A549 (cell line): ENCODE measurements around the gene LOXL4. TPM values are rescaled to one million over a fixed set of nuclear protein-coding genes. Genes with fewer than 3 reads are reported as not detected.

Experiments used
- ATAC-seq, 2 experiments: fragments of 200-7000 bp in 1 of 2; fragments of >200 bp in 1 of 2; cut with Nextera tagmentation in 1 of 2; cut with Tn5 transposase in 1 of 2; 3 replicates each; pipeline versions ENCODE4 v1.8.0 to v1.9.1; 2018 to 2020; ENCODE audit warnings: mild to moderate bottlenecking in 1 of 2, moderate library complexity in 1 of 2
- CTCF ChIA-PET: fragments of 300-600 bp; sonication (Branson Sonifier 250); formaldehyde crosslinking; extraction: SDS; loops from one replicate; lab custom pipeline; 2021; ENCODE audit warnings: antibody characterized with exemption, inconsistent platforms; lab: Yijun Ruan, JAX
- POLR2A ChIA-PET: fragments of 350-600 bp; formaldehyde crosslinking; extraction: SDS; loops from one replicate; lab custom pipeline; 2021; ENCODE audit warnings: antibody characterized with exemption, inconsistent platforms; lab: Yijun Ruan, JAX
- DNase-seq, 2 experiments: peaks; one replicate each; pipeline versions ENCODE4 v3.0.0 to v3.0.0-alpha.2; 2011 to 2016; ENCODE audit warnings: low read depth in 1 of 2, low spot score in 1 of 2
- FAIRE-seq: peaks from 2 replicates; lab custom pipeline; 2011; peaks lifted over from hg19 to GRCh38; lab: Jason Lieb, UNC
- H3K27ac ChIP-seq, 2 experiments: fragments of >200 bp; sonication (Bioruptor Twin); formaldehyde crosslinking; 3 replicates each; pipeline ENCODE4 v1.5.1; 2016 to 2017
- H3K4me1 ChIP-seq: fragments of >200 bp; sonication (Bioruptor Twin); formaldehyde crosslinking; 3 replicates; pipeline ENCODE4 v1.6.1; 2016
- H3K4me2 ChIP-seq: fragments of >200 bp; sonication (Bioruptor Twin); formaldehyde crosslinking; 3 replicates; pipeline ENCODE4 v1.6.1; 2016
- H3K4me3 ChIP-seq: fragments of >200 bp; sonication (Bioruptor Twin); formaldehyde crosslinking; 3 replicates; pipeline ENCODE4 v1.5.1; 2016
- H3K9me3 ChIP-seq: fragments of >200 bp; sonication (Bioruptor Twin); formaldehyde crosslinking; 3 replicates; pipeline ENCODE4 v1.6.1; 2016
- BCL3 ChIP-seq: fragments of >200 bp; sonication (Bioruptor Twin); formaldehyde crosslinking; IDR thresholded peaks from 3 replicates; pipeline ENCODE4 v1.6.1; 2016
- CBX2 ChIP-seq: fragments of 200-600 bp; sonication (generic); IDR thresholded peaks from 2 replicates; pipeline ENCODE4 v1.6.1; 2016; ENCODE audit warnings: low read depth, mild to moderate bottlenecking, borderline replicate concordance
- CBX8 ChIP-seq: fragments of 200-600 bp; sonication (generic); IDR thresholded peaks from 2 replicates; pipeline ENCODE4 v1.6.1; 2016
- CHD2 ChIP-seq: fragments of 150-350 bp; IDR thresholded peaks from 2 replicates; pipeline ENCODE4 v1.6.1; 2014; ENCODE audit warnings: low read length; ENCODE audit not compliant: partially characterized antibody
- CHD4 ChIP-seq: fragments of 200-600 bp; sonication (generic); IDR thresholded peaks from 2 replicates; pipeline ENCODE4 v1.6.1; 2016; ENCODE audit warnings: antibody characterized with exemption, mild to moderate bottlenecking, borderline replicate concordance
- E2F6 ChIP-seq: IDR thresholded peaks from 2 replicates; pipeline ENCODE4 v1.6.1; 2012; ENCODE audit warnings: low read depth, borderline replicate concordance
- EHF ChIP-seq: fragments of 250-450 bp; sonication (Bioruptor Pico); IDR thresholded peaks from 2 replicates; pipeline ENCODE4 v1.5.0; 2020; ENCODE audit warnings: mild to moderate bottlenecking
- ELK1 ChIP-seq: fragments of 150-350 bp; IDR thresholded peaks from 2 replicates; pipeline ENCODE4 v1.6.1; 2014; ENCODE audit warnings: low read depth, mild to moderate bottlenecking, low read length
- FOSL2 ChIP-seq, 2 experiments: fragments of 450-650 bp in 1 of 2; fragments of >200 bp in 1 of 2; sonication (Bioruptor Twin) in 1 of 2; formaldehyde crosslinking; IDR thresholded peaks; 2 replicates each; pipeline versions ENCODE4 v1.5.0 to v1.6.1; 2016 to 2020; ENCODE audit warnings: mild to moderate bottlenecking in 1 of 2, moderate library complexity in 1 of 2
- GATA3 ChIP-seq: IDR thresholded peaks from 2 replicates; pipeline ENCODE4 v1.6.1; 2012; ENCODE audit warnings: borderline replicate concordance
- HDAC2 ChIP-seq: fragments of 200-600 bp; sonication (generic); IDR thresholded peaks from 2 replicates; pipeline ENCODE4 v1.6.1; 2016
- HES2 ChIP-seq: fragments of >200 bp; sonication (Bioruptor Twin); formaldehyde crosslinking; IDR thresholded peaks from 2 replicates; pipeline ENCODE4 v1.6.1; 2016
- HOXB5 ChIP-seq: fragments of 250-450 bp; sonication (Bioruptor Pico); IDR thresholded peaks from 2 replicates; pipeline ENCODE4 v1.5.0; 2020; ENCODE audit warnings: mild to moderate bottlenecking, moderate library complexity
- NPAS2 ChIP-seq: fragments of 250-450 bp; sonication (Bioruptor Pico); IDR thresholded peaks from 2 replicates; pipeline ENCODE4 v1.8.0; 2022; ENCODE audit warnings: mild to moderate bottlenecking, moderate library complexity, borderline replicate concordance
- NR3C1 ChIP-seq: fragments of >200 bp; sonication (Bioruptor Twin); formaldehyde crosslinking; IDR thresholded peaks from 3 replicates; pipeline ENCODE4 v1.6.1; 2017
- RCOR1 ChIP-seq: fragments of 150-350 bp; IDR thresholded peaks from 2 replicates; pipeline ENCODE4 v1.6.1; 2014; ENCODE audit warnings: antibody characterized with exemption, low read length, low read depth
- REST ChIP-seq: fragments of 200-600 bp; sonication (generic); IDR thresholded peaks from 2 replicates; pipeline ENCODE4 v1.6.1; 2016; ENCODE audit warnings: antibody characterized with exemption, mild to moderate bottlenecking, moderate library complexity
- RFX5 ChIP-seq: fragments of 450-650 bp; IDR thresholded peaks from 2 replicates; pipeline ENCODE4 v1.7.1; 2014; ENCODE audit warnings: antibody characterized with exemption, mild to moderate bottlenecking, moderate library complexity
- TP53 ChIP-seq: fragments of 250-450 bp; sonication (Bioruptor Pico); IDR thresholded peaks from 2 replicates; pipeline ENCODE4 v1.5.0; 2021; ENCODE audit warnings: mild to moderate bottlenecking, moderate library complexity
- ZC3H11A ChIP-seq: fragments of 450-650 bp; IDR thresholded peaks from 2 replicates; pipeline ENCODE4 v1.6.1; 2014; ENCODE audit warnings: antibody characterized with exemption, mild to moderate bottlenecking
- ZNF302 ChIP-seq: fragments of 250-450 bp; sonication (Bioruptor Pico); IDR thresholded peaks from 2 replicates; pipeline ENCODE4 v1.9.0; 2021; ENCODE audit warnings: inconsistent platforms, mild to moderate bottlenecking, moderate library complexity
- ZSCAN20 ChIP-seq: fragments of 250-450 bp; sonication (Bioruptor Pico); IDR thresholded peaks from 2 replicates; pipeline ENCODE4 v1.8.0; 2022; ENCODE audit warnings: mild to moderate bottlenecking, moderate library complexity
- WGBS: methylation state at CpG from one replicate; pipeline ENCODE4 v1.1.6; 2017; ENCODE audit errors: missing lambda C conversion rate; 5-methylcytosine and 5-hydroxymethylcytosine counted together
- polyA plus RNA-seq, 4 experiments: library from polyadenylated mRNA; depleted of rRNA in 3 of 4; stranded (reverse); fragments of >200 nt; fragmentation: RNase III in 1 of 4; extraction: RNeasy Plus Mini Kit Qiagen cat#74134 plus additional on column Dnase treatment in 1 of 4; gene quantifications; 2 replicates in 3 of 4; 3 replicates in 1 of 4; pipeline ENCODE4 v1.2.3, GENCODE V29; 2011 to 2017

Gene LOXL4
- polyA plus RNA-seq, 2 of the 4 experiments (the other 2 are of a cell fraction): 1.6 to 2.1 TPM

- TF ChIP-seq BCL3 (no peak), ELK1 (no peak), E2F6 (no peak), ZNF302 (CRISPR knock-in tag) (no peak)
- TF ChIP-seq, all 56 proteins: peak for 0
Observed at GRCh38 chr10:98236862-98237261, 31.1 kb downstream of the LOXL4 start (continued).

GRCh38 chr10:98235846-98236245 lies 32.1 kb downstream of the LOXL4 start:
- FAIRE-seq: no peak
- H3K27ac ChIP-seq: no peak overlapping the region
- ChIA-PET CTCF (interaction anchor here (0.7 to 1.3 kb wide), 2 partner anchors 58 to 74 kb away, joined by 3 to 7 read pairs; no protein-coding TSS in a partner anchor), POLR2A (no interaction called here)
- no peaks in the 10 kb centered on the region for H3K4me1 ChIP-seq
- ATAC-seq: no peak
- no peak overlapping the region for H3K4me3 ChIP-seq
- 81% methylated on average over 5 of the region's 5 CpGs for WGBS
- TF ChIP-seq GATA3: no peak
- TF ChIP-seq RCOR1: no peak
- no peak for TF ChIP-seq ZC3H11A
- TF ChIP-seq E2F6: no peak
- no peak for TF ChIP-seq EHF (CRISPR knock-in tag)
- TF ChIP-seq NR3C1: no peak
- TF ChIP-seq CBX8: no peak
- TF ChIP-seq RFX5: no peak
- no peak for TF ChIP-seq CBX2
- no peak for TF ChIP-seq HOXB5 (CRISPR knock-in tag)
- no peak for TF ChIP-seq NPAS2 (CRISPR knock-in tag)
- no peak for TF ChIP-seq CHD4
- no peak for TF ChIP-seq ZSCAN20 (CRISPR knock-in tag)
- no peak for TF ChIP-seq HDAC2
- TF ChIP-seq HES2: no peak
- TF ChIP-seq TP53: no peak
- no peak for TF ChIP-seq REST
- TF ChIP-seq FOSL2 (IDR thresholded peaks at IDR 0.05): no peak
- TF ChIP-seq FOSL2 (CRISPR knock-in tag; IDR thresholded peaks at IDR 0.05): no peak
- TF ChIP-seq CHD2: no peak
- DNase-seq: no peak
- H3K4me2 ChIP-seq: no peak overlapping the region
- H3K9me3 ChIP-seq: no peaks in the 10 kb centered on the region
